IMR-90 (cell line): ENCODE results near the gene EMC8. TPM values are rescaled to one million over a fixed set of nuclear protein-coding genes. Genes with fewer than 3 reads are reported as not detected.

Experiments
- ATAC-seq: fragments of 200-7000 bp; cut with Tn5 transposase; 2 replicates; pipeline ENCODE4 v1.9.1; 2020; ENCODE audit warnings: low read depth, mild to moderate bottlenecking, moderate library complexity
- BruUV-seq: library from RNA; stranded (reverse); fragments of 400-500 nt; replicated peaks from 2 replicates; lab custom pipeline; 2021; lab: Mats Ljungman, UMichigan
- CTCF ChIA-PET: fragments of 300-600 bp; formaldehyde crosslinking; extraction: SDS; loops from one replicate; lab custom pipeline; 2021; ENCODE audit warnings: antibody characterized with exemption; lab: Yijun Ruan, JAX
- POLR2A ChIA-PET: fragments of 300-600 bp; sonication (Branson Sonifier 250); formaldehyde crosslinking; loops from one replicate; lab custom pipeline; 2022; ENCODE audit warnings: antibody characterized with exemption; ENCODE audit not compliant: unreplicated experiment; lab: Charles Lee
- DNase-seq: peaks from one replicate; pipeline ENCODE4 v3.0.0; 2013
- H2AFZ ChIP-seq: replicated peaks from 2 replicates; pipeline ENCODE3; 2013; ENCODE audit warnings: low read length, mild to moderate bottlenecking; ENCODE audit not compliant: poor library complexity
- H2AK5ac ChIP-seq: 2 replicates; pipeline ENCODE4 v1.6.1; 2013; ENCODE audit warnings: low read depth, low read length, inconsistent platforms
- H2AK9ac ChIP-seq: replicated peaks from 2 replicates; pipeline ENCODE3; 2013; ENCODE audit warnings: mild to moderate bottlenecking, low read depth, low read length, moderate library complexity; ENCODE audit not compliant: poor library complexity
- H2BK120ac ChIP-seq: 2 replicates; pipeline ENCODE4 v1.6.1; 2013; ENCODE audit warnings: low read depth, low read length, inconsistent platforms
- H2BK15ac ChIP-seq: 3 replicates; pipeline ENCODE4 v1.6.1; 2013; ENCODE audit warnings: low read depth, low read length, inconsistent platforms
- H2BK20ac ChIP-seq: 2 replicates; pipeline ENCODE4 v1.6.1; 2013; ENCODE audit warnings: low read depth, mild to moderate bottlenecking, inconsistent platforms, low read length, moderate library complexity
- H2BK5ac ChIP-seq: 2 replicates; pipeline ENCODE4 v1.6.1; 2013; ENCODE audit warnings: mild to moderate bottlenecking, low read depth, low read length, inconsistent platforms; ENCODE audit not compliant: poor library complexity, severe bottlenecking
- H3K14ac ChIP-seq: replicated peaks from 2 replicates; pipeline ENCODE4 v1.6.1; 2013; ENCODE audit warnings: low read depth, low read length, inconsistent platforms
- H3K18ac ChIP-seq: 2 replicates; pipeline ENCODE4 v1.6.1; 2013; ENCODE audit warnings: low read depth, low read length, control low read depth
- H3K23ac ChIP-seq: 2 replicates; pipeline ENCODE4 v1.6.1; 2013; ENCODE audit warnings: low read depth, low read length, inconsistent platforms
- H3K27ac ChIP-seq: 2 replicates; pipeline ENCODE4 v1.5.1; 2013; ENCODE audit warnings: mild to moderate bottlenecking, control low read depth, low read length; ENCODE audit not compliant: insufficient read depth
- H3K27me3 ChIP-seq: 2 replicates; pipeline ENCODE4 v1.6.1; 2013; ENCODE audit warnings: low read length; ENCODE audit not compliant: control insufficient read depth, insufficient read depth
- H3K36me3 ChIP-seq: 2 replicates; pipeline ENCODE4 v1.6.1; 2013; ENCODE audit warnings: low read length, mixed read lengths; ENCODE audit not compliant: control insufficient read depth, insufficient read depth
- H3K4ac ChIP-seq: 2 replicates; pipeline ENCODE4 v1.6.1; 2013; ENCODE audit warnings: low read depth, low read length, inconsistent platforms
- H3K4me1 ChIP-seq: 2 replicates; pipeline ENCODE4 v1.6.1; 2013; ENCODE audit warnings: low read length, mixed read lengths; ENCODE audit not compliant: control insufficient read depth, insufficient read depth
- H3K4me2 ChIP-seq: 2 replicates; pipeline ENCODE4 v1.6.1; 2013; ENCODE audit warnings: low read depth, mild to moderate bottlenecking, control low read depth, low read length, moderate library complexity
- H3K4me3 ChIP-seq: 2 replicates; pipeline ENCODE4 v1.5.1; 2013; ENCODE audit warnings: low read depth, mild to moderate bottlenecking, control low read depth, low read length, moderate library complexity; ENCODE audit not compliant: insufficient read depth
- H3K56ac ChIP-seq: 2 replicates; pipeline ENCODE4 v1.6.1; 2013; ENCODE audit warnings: low read length, inconsistent platforms; ENCODE audit not compliant: insufficient read depth; ENCODE audit errors: extremely low read depth
- H3K79me1 ChIP-seq, 2 experiments: 2 replicates each; pipeline ENCODE4 v1.6.1; 2013; ENCODE audit warnings: low read length in 2 of 2, inconsistent platforms in 1 of 2, low read depth in 1 of 2
- H3K9ac ChIP-seq: 2 replicates; pipeline ENCODE4 v1.6.1; 2013; ENCODE audit warnings: low read depth, low read length, control low read depth
- H3K9me1 ChIP-seq: 2 replicates; pipeline ENCODE4 v1.6.1; 2013; ENCODE audit warnings: low read length, inconsistent platforms; ENCODE audit not compliant: insufficient read depth
- H3K9me3 ChIP-seq: 2 replicates; pipeline ENCODE4 v1.6.1; 2013; ENCODE audit warnings: low read length; ENCODE audit not compliant: control insufficient read depth, insufficient read depth
- H4K20me1 ChIP-seq: 2 replicates; pipeline ENCODE4 v1.6.1; 2013; ENCODE audit warnings: low read length, inconsistent platforms; ENCODE audit not compliant: insufficient read depth
- H4K5ac ChIP-seq: 2 replicates; pipeline ENCODE4 v1.6.1; 2013; ENCODE audit warnings: mild to moderate bottlenecking, low read depth, low read length, control low read depth
- H4K8ac ChIP-seq, 2 experiments: 2 replicates each; pipeline ENCODE4 v1.6.1; 2013; ENCODE audit warnings: low read depth in 2 of 2, low read length in 2 of 2, control low read depth in 1 of 2, inconsistent platforms in 1 of 2
- H4K91ac ChIP-seq: 2 replicates; pipeline ENCODE4 v1.6.1; 2013; ENCODE audit warnings: low read depth, low read length, inconsistent platforms; ENCODE audit not compliant: insufficient read depth
- MAZ ChIP-seq: IDR thresholded peaks from 2 replicates; pipeline ENCODE4 v1.6.1; 2012; ENCODE audit warnings: low read depth, mild to moderate bottlenecking, low read length, improper control_type of control experiment, moderate library complexity, borderline replicate concordance
- MXI1 ChIP-seq: IDR thresholded peaks from 2 replicates; pipeline ENCODE4 v1.6.1; 2012; ENCODE audit warnings: low read depth, mild to moderate bottlenecking, low read length, moderate library complexity, borderline replicate concordance
- RCOR1 ChIP-seq: IDR thresholded peaks from 2 replicates; pipeline ENCODE4 v1.6.1; 2012; ENCODE audit warnings: mild to moderate bottlenecking, low read length, improper control_type of control experiment; ENCODE audit not compliant: insufficient replicate concordance
- WGBS, 2 experiments: methylation state at CpG; one replicate each; pipeline versions ENCODE4 v1.1.5 to v1.1.7; 2013; ENCODE audit warnings: missing lambda C conversion rate in 2 of 2; ENCODE audit not compliant: insufficient read length in 1 of 2; ENCODE audit errors: extremely low coverage in 2 of 2; 5-methylcytosine and 5-hydroxymethylcytosine counted together
- dilution Hi-C: fragments of 300-500 bp; cut with HindIII; formaldehyde crosslinking; loops from one replicate; pipeline ENCODE4 v1.14.3; 2018; ENCODE audit warnings: low sequenced_read_pairs; ENCODE audit not compliant: unreplicated experiment
- in situ Hi-C: fragments of 300-500 bp; cut with MboI; formaldehyde crosslinking; loops from 3 replicates; pipeline ENCODE4 v1.14.3; 2019; ENCODE audit warnings: low sequenced_read_pairs, inconsistent platforms, mixed read lengths
- intact Hi-C: fragments of 100-400 bp; cut with micrococcal nuclease; formaldehyde crosslinking; loops from 2 replicates; pipeline ENCODE4 v1.10.0; 2022
- polyA plus RNA-seq, 3 experiments: library from polyadenylated mRNA; depleted of rRNA; stranded (reverse); fragments of >200 nt; gene quantifications; 2 replicates each; pipeline ENCODE4 v1.2.3, GENCODE V29; 2012; ENCODE audit warnings: low replicate concordance in 1 of 3
- total RNA-seq: library from RNA; depleted of rRNA; stranded (reverse); fragments of >200 nt; gene quantifications from 2 replicates; pipeline ENCODE4 v1.2.3, GENCODE V29; 2012

EMC8 gene
- total and polyA plus RNA-seq, 2 of the 4 experiments (the other 2 are of a cell fraction), result 23.7 to 48.9 TPM

DNA sequence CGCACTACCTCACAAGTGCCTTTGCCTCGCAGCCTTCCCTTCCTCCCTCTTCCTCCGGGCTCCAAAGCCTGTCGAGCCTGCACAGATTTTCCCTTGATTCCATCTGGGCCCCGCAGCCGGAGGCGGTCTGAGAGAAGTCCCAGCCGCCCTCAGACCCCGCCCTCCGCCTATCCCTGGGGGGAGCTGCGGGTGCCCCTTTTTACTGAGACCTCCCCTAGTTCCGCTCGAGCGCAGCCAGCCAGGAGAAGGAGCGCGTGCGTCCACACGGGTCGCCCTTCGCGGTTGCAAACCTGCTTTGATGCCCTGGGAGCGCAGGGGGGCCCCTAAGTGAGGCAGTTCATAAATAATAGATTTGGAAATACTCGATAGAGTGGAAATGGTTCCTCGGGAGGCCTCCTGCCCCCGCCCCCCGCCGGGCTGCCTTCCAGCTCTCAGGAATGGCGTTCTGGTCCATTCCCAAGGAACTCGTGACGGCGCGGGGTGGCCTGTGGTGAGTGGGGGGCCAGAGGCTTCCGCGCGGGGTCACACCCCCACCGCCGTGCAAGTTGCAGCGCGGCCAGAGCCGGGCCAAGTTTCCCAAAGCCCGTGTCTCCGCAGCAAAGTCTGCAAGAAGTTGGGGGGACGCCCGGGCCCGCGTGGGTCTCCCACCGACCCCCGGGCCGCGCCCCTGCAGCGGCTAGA is 49.1 kb downstream of the EMC8 start:
- in situ Hi-C loops (no loop called here), intact Hi-C loops (loop anchor here (5.0 kb wide), 1 partner anchor 47 kb away; the partner anchor contains the start of genes COX4I1 and EMC8), dilution Hi-C loops (no loop called here)
- Histone ChIP-seq H3K36me3 (no peaks in the 10 kb centered on the region), H3K14ac (peak overlapping the region; percentile 34; the same call in 1 of the 2 replicates), H2AFZ (peak overlapping the region; percentile 92), H2BK20ac (no peak overlapping the region), H4K5ac (peak overlapping the region; percentile 39; the same call in 1 of the 2 replicates), H3K4me2 (peak overlapping the region; percentile 71), H2BK120ac (peak overlapping the region; percentile 10; the same call in 1 of the 2 replicates), H3K27ac (peak overlapping the region; percentile 25), H3K56ac (no peak overlapping the region), H4K91ac (no peak overlapping the region; the same call in 1 of the 2 replicates), H3K4me1 (peaks cover 25% of the 10 kb centered on the region), H3K4me3 (peak overlapping the region; percentile 46), H3K18ac (peak overlapping the region; percentile 36; the same call in 1 of the 2 replicates), H3K9me3 (no peaks in the 10 kb centered on the region), H3K9me1 (peaks cover 10% of the 10 kb centered on the region), H2AK5ac (peak overlapping the region; percentile 40; the same call in 1 of the 2 replicates), H2BK15ac (no peak overlapping the region; the same call in 2 of the 3 replicates), H3K79me1 (peaks cover 16 to 28% of the 10 kb centered on the region in 2 experiments), H3K27me3 (no peaks in the 10 kb centered on the region), H4K8ac (peak overlapping the region; percentile 54 to 83; a peak in 2 of 4 replicates), H3K9ac (peak overlapping the region; percentile 66), H2AK9ac (peak overlapping the region; percentile 90), H3K4ac (peak overlapping the region; percentile 58), H3K23ac (peak overlapping the region; percentile 70), H2BK5ac (no peak overlapping the region), H4K20me1 (peaks cover 8% of the 10 kb centered on the region; the same call in 1 of the 2 replicates)
- TF ChIP-seq RCOR1 (no peak), MAZ (0 out of 2 replicates have a peak, but pooled peaks have one; percentile 12), MXI1 (no peak)
- 1% methylated on average over 19 of the region's 51 CpGs; no CpG with 5 or more reads in 1 of the 2 experiments for WGBS, 2 experiments
- POLR2A ChIA-PET, result no interaction called here
- no TSS peak for BruUV-seq
- ATAC-seq (peak; percentile 50), DNase-seq (peak; percentile 46)
- CTCF ChIA-PET, result no interaction called here
